A673 (cell line): ENCODE results near the gene CAPN1. TPM values are rescaled to one million over a fixed set of nuclear protein-coding genes. Genes with fewer than 3 reads are reported as not detected.
A peak's percentile ranks its signal among the peaks of the same experiment; 100 is the strongest.

Experiments used
- BruUV-seq: library from RNA; stranded (reverse); fragments of 400-500 nt; replicated peaks from 2 replicates; lab custom pipeline; 2021; lab: Mats Ljungman, UMichigan
- CTCF ChIA-PET: fragments of 300-600 bp; sonication (Branson Sonifier 250); formaldehyde crosslinking; loops from one replicate; lab custom pipeline; 2022; ENCODE audit warnings: antibody characterized with exemption; lab: Charles Lee
- POLR2A ChIA-PET: fragments of 300-600 bp; sonication (Branson Sonifier 250); formaldehyde crosslinking; loops from one replicate; lab custom pipeline; 2022; ENCODE audit warnings: antibody characterized with exemption; ENCODE audit not compliant: low non-redundant PET; lab: Charles Lee
- DNase-seq: peaks from one replicate; pipeline ENCODE4 v3.0.0-alpha.2; 2015; ENCODE audit warnings: low spot score
- H3K27ac ChIP-seq: fragments of 200-600 bp; sonication (generic); 2 replicates; pipeline ENCODE4 v1.5.1; 2016; ENCODE audit warnings: mixed run types, low read depth, mild to moderate bottlenecking, mixed read lengths, antibody characterized with exemption, low read length; ENCODE audit not compliant: poor library complexity, severe bottlenecking
- H3K27me3 ChIP-seq: fragments of 200-600 bp; sonication (generic); replicated peaks from 2 replicates; pipeline ENCODE4 v1.6.1; 2017; ENCODE audit warnings: mixed run types, low read depth, mild to moderate bottlenecking, mixed read lengths, antibody characterized with exemption, low read length; ENCODE audit not compliant: insufficient read depth, poor library complexity
- H3K36me3 ChIP-seq: fragments of 200-600 bp; sonication (generic); 2 replicates; pipeline ENCODE4 v1.6.1; 2016; ENCODE audit warnings: mixed run types, mild to moderate bottlenecking, mixed read lengths, antibody characterized with exemption, low read length; ENCODE audit not compliant: insufficient read depth, poor library complexity, severe bottlenecking
- H3K4me1 ChIP-seq: fragments of 200-600 bp; sonication (generic); 2 replicates; pipeline ENCODE4 v1.6.1; 2017; ENCODE audit warnings: mixed run types, mild to moderate bottlenecking, mixed read lengths, antibody characterized with exemption, low read length; ENCODE audit not compliant: insufficient read depth, poor library complexity, severe bottlenecking
- H3K4me3 ChIP-seq: fragments of 200-600 bp; sonication (generic); 2 replicates; pipeline ENCODE4 v1.5.1; 2016; ENCODE audit warnings: low read depth, mixed run types, mild to moderate bottlenecking, mixed read lengths, low read length; ENCODE audit not compliant: poor library complexity, severe bottlenecking
- H3K9me3 ChIP-seq: fragments of 200-600 bp; sonication (generic); 2 replicates; pipeline ENCODE4 v1.6.1; 2016; ENCODE audit warnings: mixed run types, low read depth, mild to moderate bottlenecking, mixed read lengths, antibody characterized with exemption, low read length; ENCODE audit not compliant: poor library complexity, severe bottlenecking
- CTCF ChIP-seq: fragments of 300-800, 200-600 bp; sonication (generic); conservative IDR thresholded peaks from 2 replicates; pipeline ENCODE4 v1.5.1; 2017; ENCODE audit warnings: low read depth, mild to moderate bottlenecking, antibody characterized with exemption, low read length, moderate library complexity, mixed read lengths
- EZH2 ChIP-seq: fragments of 200-600 bp; sonication (generic); IDR thresholded peaks from 2 replicates; pipeline ENCODE4 v1.6.1; 2017; ENCODE audit warnings: borderline replicate concordance, low read depth, mild to moderate bottlenecking, mixed read lengths, antibody characterized with exemption, low read length; ENCODE audit not compliant: poor library complexity, severe bottlenecking
- intact Hi-C: fragments of 100-400 bp; cut with micrococcal nuclease; formaldehyde crosslinking; loops from one replicate; pipeline ENCODE4 v1.10.0; 2022; ENCODE audit not compliant: unreplicated experiment
- total RNA-seq: library from RNA; stranded (reverse); gene quantifications from 2 replicates; pipeline ENCODE4 v1.2.3, GENCODE V29; 2021

CAPN1 gene
- total RNA-seq, 1 experiment from 2014 or later, result 79.9 TPM

GRCh38 chr11:65132988-65133700 is 48.6 kb upstream of the CAPN1 start:
- intact Hi-C loops, result no loop called here
- peak overlapping the region; percentile 99 for H3K27ac ChIP-seq

DNA sequence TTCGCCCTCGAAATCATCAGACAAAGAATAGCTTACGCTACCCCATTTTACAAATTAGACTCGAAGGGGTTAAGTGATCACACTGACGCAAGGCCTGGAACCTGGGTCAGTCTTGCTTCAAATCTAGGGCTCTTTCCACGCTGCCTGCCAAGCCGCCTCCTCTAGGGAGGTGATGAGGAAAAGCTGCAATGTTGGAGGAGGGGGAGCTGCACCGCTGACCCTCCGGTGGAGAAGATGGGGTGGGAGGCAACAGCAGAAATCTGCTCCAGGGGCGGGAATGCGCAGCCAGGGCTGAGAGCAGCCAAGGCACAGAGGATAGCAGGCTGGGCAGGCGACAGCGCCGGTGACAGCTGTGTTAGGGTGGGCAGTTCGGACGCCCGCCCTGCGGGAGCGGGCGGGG is 48.0 kb upstream of the CAPN1 start:
- Histone ChIP-seq H3K9me3 (no peaks in the 10 kb centered on the region), H3K4me1 (peaks cover 17% of the 10 kb centered on the region), H3K36me3 (peaks cover 38% of the 10 kb centered on the region), H3K4me3 (peak overlapping the region; percentile 70), H3K27me3 (no peaks in the 10 kb centered on the region), H3K27ac (peak overlapping the region; percentile 99)
- ChIA-PET POLR2A (interaction anchor here (0.7 kb wide), 1 partner anchor 226 kb away, joined by 4 read pairs; no protein-coding TSS in a partner anchor), CTCF (no interaction called here)
- intact Hi-C loops, result no loop called here
- TF ChIP-seq EZH2 (no peak), CTCF (no peak)
- BruUV-seq, result TSS peak; percentile 46
- DNase-seq, result peak; percentile 26

More at GRCh38 chr11:65132988-65133700, 48.6 kb upstream of the CAPN1 start:
- DNase-seq, result no peak
- Histone ChIP-seq H3K4me3 (peak overlapping the region; percentile 70), H3K9me3 (no peaks in the 10 kb centered on the region), H3K4me1 (peaks cover 17% of the 10 kb centered on the region), H3K27me3 (no peaks in the 10 kb centered on the region), H3K36me3 (peaks cover 44% of the 10 kb centered on the region)
- POLR2A ChIA-PET, result interaction anchor here (0.7 kb wide), 1 partner anchor 226 kb away, joined by 4 read pairs; no protein-coding TSS in a partner anchor
- TF ChIP-seq EZH2, result no peak
- no peak for TF ChIP-seq CTCF
- CTCF ChIA-PET, result no interaction called here
- no TSS peak for BruUV-seq

DNA sequence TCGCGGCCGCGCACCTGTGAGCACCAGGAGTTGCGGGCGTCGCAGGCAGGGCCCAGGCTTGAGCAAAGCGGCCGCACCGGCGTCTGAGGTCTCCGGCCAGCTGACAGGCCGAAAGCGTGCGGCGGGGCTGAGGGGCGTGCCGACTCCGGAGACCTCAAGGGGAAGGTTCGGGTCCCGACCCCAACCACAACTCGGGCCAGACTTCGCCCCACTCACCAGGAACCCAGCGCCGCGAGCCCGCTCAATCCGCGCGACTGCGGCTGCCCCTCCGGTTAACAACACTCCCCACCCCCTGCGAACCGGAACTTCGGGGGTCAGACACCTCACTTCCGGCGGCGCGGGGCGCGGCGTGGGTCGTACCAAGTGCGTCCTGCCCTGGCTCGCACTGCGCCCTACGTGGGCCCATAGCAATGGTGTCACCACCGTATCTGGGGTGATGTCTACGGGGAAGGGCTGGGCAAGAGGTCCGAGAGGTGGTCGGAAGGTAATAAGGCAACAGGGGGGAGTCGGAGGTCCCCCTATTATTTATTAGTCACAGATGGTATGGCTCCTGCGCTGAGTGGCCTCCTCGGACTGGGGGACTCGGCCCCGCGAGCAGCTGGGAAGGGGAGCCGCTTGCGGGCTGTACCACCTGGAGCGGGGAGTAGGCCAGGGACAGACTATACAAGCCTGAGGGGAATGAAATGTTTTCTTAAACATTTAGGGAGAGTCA is 47.3 kb upstream of the CAPN1 start, which contains the start of gene SYVN1:
TSS of gene SYVN1 (minus strand) at position 280 of the 712 bp plus-strand sequence. CDS start 918 bp downstream, outside the sequence.
- Histone ChIP-seq H3K4me3 (peak within 1 kb of the TSS; percentile 70), H3K27ac (peak within 1 kb of the TSS; percentile 99), H3K36me3 (peaks cover 34% of the 10 kb centered on the region), H3K9me3 (no peaks in the 10 kb centered on the region), H3K27me3 (no peaks in the 10 kb centered on the region), H3K4me1 (peaks cover 17% of the 10 kb centered on the region)
- BruUV-seq, result no TSS peak
- ChIA-PET POLR2A (interaction anchor here (0.5 to 0.7 kb wide), 2 partner anchors 12 to 197 kb away, joined by 6 read pairs; partner anchors contain the start of genes FAU and MRPL49), CTCF (interaction anchor here (1.0 kb wide), 1 partner anchor 17 kb away, joined by 3 read pairs; the partner anchor contains the start of gene ZNHIT2)
- peak; percentile 95 for DNase-seq
- TF ChIP-seq CTCF (no peak), EZH2 (no peak)
- intact Hi-C loops, result no loop called here
